RWPE2 (cell line): ENCODE measurements around the gene MYO6.

Source experiments
- ATAC-seq: fragments of 200-7000 bp; cut with Tn5 transposase; 3 replicates; pipeline ENCODE4 v1.9.1; 2021; ENCODE audit warnings: low read depth
- DNase-seq: peaks from one replicate; pipeline ENCODE4 v3.0.0-alpha.2; 2020; ENCODE audit warnings: low spot score
- H3K27ac ChIP-seq: fragments of 450-650 bp; 2 replicates; pipeline ENCODE4 v1.5.1; 2017; ENCODE audit warnings: mild to moderate bottlenecking; ENCODE audit not compliant: poor library complexity, severe bottlenecking
- H3K27me3 ChIP-seq: fragments of 250-450 bp; sonication (Bioruptor Pico); 2 replicates; pipeline ENCODE4 v1.5.1; 2021; ENCODE audit warnings: mild to moderate bottlenecking, moderate library complexity; ENCODE audit not compliant: insufficient read depth, poor library complexity, severe bottlenecking
- H3K36me3 ChIP-seq: fragments of 250-450 bp; sonication (Bioruptor Pico); 2 replicates; pipeline ENCODE4 v1.5.1; 2020; ENCODE audit warnings: low read depth, mild to moderate bottlenecking, moderate library complexity
- H3K4me1 ChIP-seq: fragments of 250-450 bp; sonication (Bioruptor Pico); 2 replicates; pipeline ENCODE4 v1.5.1; 2021; ENCODE audit warnings: mild to moderate bottlenecking, moderate library complexity; ENCODE audit not compliant: insufficient read depth, poor library complexity, severe bottlenecking
- H3K4me3 ChIP-seq: fragments of 250-450 bp; sonication (Bioruptor Pico); 2 replicates; pipeline ENCODE4 v1.5.1; 2021; ENCODE audit warnings: mild to moderate bottlenecking, moderate library complexity; ENCODE audit not compliant: severe bottlenecking
- H3K9me3 ChIP-seq: fragments of 250-450 bp; sonication (Bioruptor Pico); 2 replicates; pipeline ENCODE4 v1.5.1; 2021; ENCODE audit warnings: mild to moderate bottlenecking, moderate library complexity; ENCODE audit not compliant: severe bottlenecking
- CTCF ChIP-seq: fragments of 450-650 bp; IDR thresholded peaks from one replicate; pipeline ENCODE4 v1.5.1; 2017; ENCODE audit warnings: mild to moderate bottlenecking, moderate library complexity; ENCODE audit not compliant: poor library complexity, severe bottlenecking

MYO6 gene

GRCh38 chr6:75874224-75874623 lies 125.2 kb downstream of the MYO6 start:
- no peak for DNase-seq
- no peaks in the 10 kb centered on the region for H3K27me3 ChIP-seq
- no peaks in the 10 kb centered on the region for H3K4me1 ChIP-seq
- H3K27ac ChIP-seq: no peak overlapping the region
- no peak for TF ChIP-seq CTCF
- H3K36me3 ChIP-seq: peaks cover 29% of the 10 kb centered on the region
- no peaks in the 10 kb centered on the region for H3K9me3 ChIP-seq
- no peak overlapping the region for H3K4me3 ChIP-seq
- no peak for ATAC-seq

- no peak for DNase-seq
- no peak for TF ChIP-seq CTCF
- no peaks in the 10 kb centered on the region for H3K9me3 ChIP-seq
- no peaks in the 10 kb centered on the region for H3K4me1 ChIP-seq
- H3K4me3 ChIP-seq: no peak overlapping the region
- H3K27ac ChIP-seq: no peak overlapping the region
- H3K36me3 ChIP-seq: peaks cover 25% of the 10 kb centered on the region
- H3K27me3 ChIP-seq: no peaks in the 10 kb centered on the region
- no peak for ATAC-seq
Observed at GRCh38 chr6:75876152-75876551, 127.1 kb downstream of the MYO6 start.

- no peaks in the 10 kb centered on the region for H3K27me3 ChIP-seq
- no peak for TF ChIP-seq CTCF
- ATAC-seq: no peak
Observed at GRCh38 chr6:75880305-75880704, 131.3 kb downstream of the MYO6 start.

DNA sequence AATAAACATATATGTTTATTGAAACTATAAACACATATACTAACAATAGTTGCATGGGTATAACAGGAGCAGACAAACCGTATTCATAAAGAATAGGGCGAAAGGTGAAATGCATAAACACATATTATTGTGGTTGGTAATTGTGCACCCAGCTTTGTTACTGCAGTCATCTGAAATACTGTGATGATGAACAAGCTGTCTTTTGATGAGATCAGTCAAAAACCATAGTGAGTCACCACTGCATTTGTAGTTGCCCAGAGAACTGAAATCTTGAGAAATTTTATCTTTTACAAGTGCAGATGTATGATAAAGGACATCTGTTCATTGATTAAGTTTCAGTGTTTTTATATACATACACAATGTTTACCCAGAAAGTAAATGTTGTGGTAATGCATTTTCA lies 133.7 kb downstream of the MYO6 start:
- H3K4me1 ChIP-seq: peaks cover 4% of the 10 kb centered on the region
- no peaks in the 10 kb centered on the region for H3K9me3 ChIP-seq
- H3K27ac ChIP-seq: no peak overlapping the region
- H3K4me3 ChIP-seq: no peak overlapping the region
- no peaks in the 10 kb centered on the region for H3K27me3 ChIP-seq
- peaks cover 13% of the 10 kb centered on the region for H3K36me3 ChIP-seq
- TF ChIP-seq CTCF: no peak
- DNase-seq (no peak), ATAC-seq (peak; percentile 91)

More at GRCh38 chr6:75880305-75880704, 131.3 kb downstream of the MYO6 start:
- no peaks in the 10 kb centered on the region for H3K9me3 ChIP-seq
- H3K27ac ChIP-seq: no peak overlapping the region
- no peak overlapping the region for H3K4me3 ChIP-seq
- DNase-seq: no peak
- peaks cover 4% of the 10 kb centered on the region for H3K4me1 ChIP-seq
- H3K36me3 ChIP-seq: peaks cover 18% of the 10 kb centered on the region

GRCh38 chr6:75884822-75885221 lies 135.8 kb downstream of the MYO6 start:
- no peak for TF ChIP-seq CTCF
- H3K9me3 ChIP-seq: no peaks in the 10 kb centered on the region

More at GRCh38 chr6:75884822-75885221, 135.8 kb downstream of the MYO6 start:
- H3K27ac ChIP-seq: no peak overlapping the region
- no peaks in the 10 kb centered on the region for H3K27me3 ChIP-seq
- ATAC-seq (no peak), DNase-seq (no peak)
- H3K4me1 ChIP-seq: peaks cover 4% of the 10 kb centered on the region
- peaks cover 12% of the 10 kb centered on the region; the same call in 1 of the 2 replicates for H3K36me3 ChIP-seq
- H3K4me3 ChIP-seq: no peak overlapping the region
